Mesodermal cell (in vitro differentiated cells): ENCODE data around the gene PHLDB2.

ENCODE experiments used
- H3K27ac ChIP-seq: 2 replicates; pipeline ENCODE4 v1.7.0; 2013; ENCODE audit warnings: mild to moderate bottlenecking, low read depth, low read length, moderate library complexity; ENCODE audit not compliant: severe bottlenecking
- H3K36me3 ChIP-seq: 2 replicates; pipeline ENCODE4 v1.7.1; 2013; ENCODE audit warnings: mild to moderate bottlenecking, low read length, moderate library complexity; ENCODE audit not compliant: control insufficient read depth, insufficient read depth
- H3K4me1 ChIP-seq: one replicate; pipeline ENCODE4 v1.7.1; 2013; ENCODE audit warnings: mild to moderate bottlenecking, low read length; ENCODE audit not compliant: insufficient read depth, control insufficient read depth, poor library complexity, severe bottlenecking
- H3K4me3 ChIP-seq: 2 replicates; pipeline ENCODE4 v1.7.0; 2013; ENCODE audit warnings: low read length, control low read depth, mild to moderate bottlenecking; ENCODE audit not compliant: insufficient read depth, poor library complexity, severe bottlenecking; ENCODE audit errors: extremely low read depth
- H3K9me3 ChIP-seq: 2 replicates; pipeline ENCODE4 v1.7.1; 2013; ENCODE audit warnings: mild to moderate bottlenecking, low read length, moderate library complexity; ENCODE audit not compliant: control insufficient read depth
- WGBS, 2 experiments: methylation state at CpG; one replicate each; pipeline ENCODE4 v1.1.5; 2013; ENCODE audit warnings: missing lambda C conversion rate in 2 of 2; ENCODE audit not compliant: insufficient coverage in 2 of 2; 5-methylcytosine and 5-hydroxymethylcytosine counted together

PHLDB2 gene

DNA sequence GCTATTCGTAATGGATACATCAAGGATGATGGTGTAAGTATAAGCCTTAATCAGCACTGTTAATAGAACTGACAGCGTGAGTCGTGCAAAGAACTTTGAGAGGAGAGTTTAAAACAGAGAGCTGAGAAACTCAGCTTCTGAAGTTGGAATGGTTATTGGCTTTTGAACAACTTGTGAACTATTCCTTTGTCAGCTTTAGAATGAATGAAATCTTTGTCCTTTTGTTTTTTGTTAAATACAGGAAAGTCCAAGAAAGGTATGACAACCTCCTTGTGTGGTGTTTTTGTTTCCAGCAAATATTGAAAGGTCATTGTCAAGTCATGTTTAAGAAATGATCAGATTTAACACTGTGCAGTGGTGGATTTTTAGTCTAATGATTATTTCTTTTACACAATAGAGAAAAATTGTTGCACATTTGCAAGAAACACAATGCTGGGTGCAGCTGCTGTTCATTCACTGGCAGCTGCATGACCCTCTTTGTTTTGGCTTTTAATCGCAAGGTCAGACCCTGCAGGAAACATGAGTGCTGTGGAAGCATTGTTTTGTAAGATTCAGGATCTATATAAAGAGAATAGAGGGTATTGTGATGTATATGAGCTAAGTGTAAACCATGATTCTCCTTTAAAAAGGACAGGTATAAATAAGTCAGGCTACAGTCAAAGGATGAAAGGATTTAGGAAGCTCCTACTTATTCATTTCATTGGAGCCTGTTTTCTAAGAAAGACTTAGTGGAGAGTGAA, 98.1 kb downstream of the PHLDB2 start:
- Histone ChIP-seq H3K4me1 (no peaks in the 10 kb centered on the region), H3K4me3 (no peak overlapping the region), H3K36me3 (peaks cover 68% of the 10 kb centered on the region), H3K27ac (peak overlapping the region; percentile 6), H3K9me3 (no peaks in the 10 kb centered on the region)
- 64 to 68% methylated on average over 4 of the region's 4 CpGs for WGBS, 2 experiments

GRCh38 chr3:111961461-111962164, 102.5 kb downstream of the PHLDB2 start:
- 83 to 86% methylated on average over 1 to 3 of the region's 3 CpGs for WGBS, 2 experiments
- H3K27ac ChIP-seq, result peak overlapping the region; percentile 48
- H3K4me1 ChIP-seq, result peaks cover 5% of the 10 kb centered on the region
- peaks cover 58% of the 10 kb centered on the region for H3K36me3 ChIP-seq
- H3K9me3 ChIP-seq, result no peaks in the 10 kb centered on the region
- no peak overlapping the region for H3K4me3 ChIP-seq

DNA sequence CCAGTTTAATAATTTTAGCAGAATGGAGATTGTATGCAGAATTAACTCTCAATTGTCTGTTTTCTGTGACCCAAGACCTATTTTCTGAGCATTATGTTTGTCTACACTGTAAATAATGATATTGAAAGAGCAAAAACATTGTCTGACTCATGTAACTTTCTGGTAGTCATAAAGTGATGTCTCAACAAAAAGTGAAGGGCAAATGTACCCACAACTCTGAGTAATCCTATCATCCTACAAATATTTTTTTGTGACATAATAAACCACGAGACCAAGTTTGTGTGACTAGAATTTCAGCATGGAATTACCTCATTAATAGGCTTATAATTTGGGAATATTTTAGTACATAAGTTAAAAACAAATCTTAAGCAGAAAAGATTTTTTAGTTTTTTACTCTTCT, 104.4 kb downstream of the PHLDB2 start:
- Histone ChIP-seq H3K36me3 (peaks cover 62% of the 10 kb centered on the region), H3K4me3 (no peak overlapping the region), H3K9me3 (no peaks in the 10 kb centered on the region), H3K27ac (no peak overlapping the region), H3K4me1 (peaks cover 14% of the 10 kb centered on the region)
- no CpG with 5 or more reads among the region's 1 CpG for WGBS, 2 experiments

GRCh38 chr3:111965484-111965883, 106.4 kb downstream of the PHLDB2 start:
- peaks cover 67% of the 10 kb centered on the region for H3K36me3 ChIP-seq
- WGBS, 2 experiments, result no CpG with 5 or more reads among the region's 2 CpGs

DNA sequence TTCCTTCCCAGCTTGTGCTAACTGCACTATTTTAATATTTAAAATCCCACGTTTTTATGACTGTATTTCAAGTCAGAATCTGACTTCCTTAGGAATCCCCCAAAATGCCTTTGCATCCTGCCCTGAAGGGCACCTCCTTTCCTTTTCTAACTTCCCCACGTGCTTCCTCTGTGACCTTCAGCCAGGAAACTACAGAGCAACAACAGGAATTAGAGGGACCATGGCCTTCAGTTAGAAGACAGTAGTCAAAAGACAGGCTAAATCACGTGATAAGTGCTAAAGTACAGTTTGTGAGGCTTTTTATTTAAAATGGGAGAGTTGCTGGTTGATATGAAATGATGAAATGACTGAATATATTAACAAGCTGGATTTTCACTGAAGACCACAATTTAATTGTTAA, 108.0 kb downstream of the PHLDB2 start:
- H3K9me3 ChIP-seq, result no peaks in the 10 kb centered on the region
- peaks cover 75% of the 10 kb centered on the region for H3K36me3 ChIP-seq
- no peak overlapping the region for H3K4me3 ChIP-seq
- peaks cover 14% of the 10 kb centered on the region for H3K4me1 ChIP-seq
- WGBS, 2 experiments, result 9% methylated on average over 2 of the region's 3 CpGs
- peak overlapping the region; percentile 18 for H3K27ac ChIP-seq

More at GRCh38 chr3:111965484-111965883, 106.4 kb downstream of the PHLDB2 start:
- H3K9me3 ChIP-seq, result no peaks in the 10 kb centered on the region
- H3K4me3 ChIP-seq, result no peak overlapping the region
- peaks cover 14% of the 10 kb centered on the region for H3K4me1 ChIP-seq
- no peak overlapping the region for H3K27ac ChIP-seq

GRCh38 chr3:111967651-111968274, 108.7 kb downstream of the PHLDB2 start:
- WGBS, 2 experiments, result 6 to 22% methylated on average over 6 to 7 of the region's 8 CpGs
- Histone ChIP-seq H3K36me3 (peaks cover 72% of the 10 kb centered on the region), H3K4me3 (no peak overlapping the region), H3K4me1 (peaks cover 14% of the 10 kb centered on the region), H3K9me3 (no peaks in the 10 kb centered on the region), H3K27ac (no peak overlapping the region)

GRCh38 chr3:111968319-111969054, 109.4 kb downstream of the PHLDB2 start:
- 100% methylated on average over 1 of the region's 5 CpGs for WGBS, 2 experiments
- Histone ChIP-seq H3K27ac (no peak overlapping the region), H3K36me3 (peaks cover 75% of the 10 kb centered on the region), H3K4me1 (peaks cover 14% of the 10 kb centered on the region), H3K4me3 (no peak overlapping the region), H3K9me3 (no peaks in the 10 kb centered on the region)

DNA sequence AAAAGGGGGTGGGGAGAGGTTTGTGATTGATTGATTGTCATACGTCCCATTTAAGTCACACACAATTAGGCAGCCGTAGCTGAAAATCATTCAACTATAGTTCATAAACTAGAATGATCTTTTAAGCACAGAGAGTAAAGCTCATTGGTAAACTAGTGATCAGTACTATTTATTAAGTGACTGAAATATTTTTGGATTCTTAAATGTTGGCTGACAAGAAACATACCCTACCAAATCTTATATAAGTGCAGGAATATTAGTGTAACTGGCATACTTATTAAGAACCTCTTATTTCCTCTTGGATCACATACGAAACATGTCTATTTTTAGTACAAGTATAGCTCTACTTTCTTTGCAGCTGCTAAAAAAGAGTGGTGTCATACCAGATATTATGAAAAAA, 111.3 kb downstream of the PHLDB2 start:
- no peak overlapping the region for H3K27ac ChIP-seq
- H3K4me1 ChIP-seq, result peaks cover 14% of the 10 kb centered on the region
- H3K9me3 ChIP-seq, result no peaks in the 10 kb centered on the region
- no CpG with 5 or more reads among the region's 3 CpGs for WGBS, 2 experiments
- H3K4me3 ChIP-seq, result no peak overlapping the region
- H3K36me3 ChIP-seq, result peaks cover 73% of the 10 kb centered on the region

- WGBS, 2 experiments, result 78 to 84% methylated on average over 6 of the region's 11 CpGs
- no peak overlapping the region for H3K4me3 ChIP-seq
- peaks cover 9% of the 10 kb centered on the region for H3K4me1 ChIP-seq
- peaks cover 66% of the 10 kb centered on the region for H3K36me3 ChIP-seq
- no peak overlapping the region for H3K27ac ChIP-seq
- H3K9me3 ChIP-seq, result no peaks in the 10 kb centered on the region
These were observed 112.6 kb downstream of the PHLDB2 start for GRCh38 chr3:111971533-111972130.

DNA sequence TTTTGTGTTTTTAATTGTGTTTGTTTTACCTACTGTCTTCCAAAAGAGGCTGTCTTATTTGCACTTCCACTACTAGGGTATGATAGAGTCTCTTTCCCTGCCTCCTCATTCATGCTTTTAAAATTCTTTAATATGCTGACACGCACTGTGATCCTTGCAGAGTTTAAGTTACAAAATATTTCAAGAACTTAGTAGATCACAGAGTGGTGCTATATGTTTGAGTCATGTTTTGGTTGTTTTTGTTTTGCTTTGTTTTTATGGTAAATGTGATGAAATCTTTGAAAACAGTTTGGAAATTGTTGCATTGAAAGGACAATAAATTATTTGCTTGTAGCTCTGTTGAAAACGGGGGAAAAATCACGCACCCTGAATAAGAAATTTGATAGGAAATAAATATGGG, 113.8 kb downstream of the PHLDB2 start:
- WGBS, 2 experiments, result 75% methylated on average over 1 of the region's 3 CpGs; no CpG with 5 or more reads in 1 of the 2 experiments

More for the DNA sequence above, 113.8 kb downstream of the PHLDB2 start:
- H3K9me3 ChIP-seq, result no peaks in the 10 kb centered on the region
- H3K36me3 ChIP-seq, result peaks cover 57% of the 10 kb centered on the region
- no peak overlapping the region for H3K4me3 ChIP-seq
- H3K4me1 ChIP-seq, result no peaks in the 10 kb centered on the region
- H3K27ac ChIP-seq, result no peak overlapping the region
